A673 (cell line): ENCODE data around the gene IGFL3. TPM values are rescaled to one million over a fixed set of nuclear protein-coding genes. Genes with fewer than 3 reads are reported as not detected.
A peak's percentile ranks its signal among the peaks of the same experiment; 100 is the strongest.

Source experiments
- BruUV-seq: library from RNA; stranded (reverse); fragments of 400-500 nt; replicated peaks from 2 replicates; lab custom pipeline; 2021; lab: Mats Ljungman, UMichigan
- CTCF ChIA-PET: fragments of 300-600 bp; sonication (Branson Sonifier 250); formaldehyde crosslinking; loops from one replicate; lab custom pipeline; 2022; ENCODE audit warnings: antibody characterized with exemption; lab: Charles Lee
- POLR2A ChIA-PET: fragments of 300-600 bp; sonication (Branson Sonifier 250); formaldehyde crosslinking; loops from one replicate; lab custom pipeline; 2022; ENCODE audit warnings: antibody characterized with exemption; ENCODE audit not compliant: low non-redundant PET; lab: Charles Lee
- DNase-seq: peaks from one replicate; pipeline ENCODE4 v3.0.0-alpha.2; 2015; ENCODE audit warnings: low spot score
- H3K27ac ChIP-seq: fragments of 200-600 bp; sonication (generic); 2 replicates; pipeline ENCODE4 v1.5.1; 2016; ENCODE audit warnings: mixed run types, low read depth, mild to moderate bottlenecking, mixed read lengths, antibody characterized with exemption, low read length; ENCODE audit not compliant: poor library complexity, severe bottlenecking
- H3K27me3 ChIP-seq: fragments of 200-600 bp; sonication (generic); replicated peaks from 2 replicates; pipeline ENCODE4 v1.6.1; 2017; ENCODE audit warnings: mixed run types, low read depth, mild to moderate bottlenecking, mixed read lengths, antibody characterized with exemption, low read length; ENCODE audit not compliant: insufficient read depth, poor library complexity
- H3K36me3 ChIP-seq: fragments of 200-600 bp; sonication (generic); 2 replicates; pipeline ENCODE4 v1.6.1; 2016; ENCODE audit warnings: mixed run types, mild to moderate bottlenecking, mixed read lengths, antibody characterized with exemption, low read length; ENCODE audit not compliant: insufficient read depth, poor library complexity, severe bottlenecking
- H3K4me1 ChIP-seq: fragments of 200-600 bp; sonication (generic); 2 replicates; pipeline ENCODE4 v1.6.1; 2017; ENCODE audit warnings: mixed run types, mild to moderate bottlenecking, mixed read lengths, antibody characterized with exemption, low read length; ENCODE audit not compliant: insufficient read depth, poor library complexity, severe bottlenecking
- H3K4me3 ChIP-seq: fragments of 200-600 bp; sonication (generic); 2 replicates; pipeline ENCODE4 v1.5.1; 2016; ENCODE audit warnings: low read depth, mixed run types, mild to moderate bottlenecking, mixed read lengths, low read length; ENCODE audit not compliant: poor library complexity, severe bottlenecking
- H3K9me3 ChIP-seq: fragments of 200-600 bp; sonication (generic); 2 replicates; pipeline ENCODE4 v1.6.1; 2016; ENCODE audit warnings: mixed run types, low read depth, mild to moderate bottlenecking, mixed read lengths, antibody characterized with exemption, low read length; ENCODE audit not compliant: poor library complexity, severe bottlenecking
- EZH2 ChIP-seq: fragments of 200-600 bp; sonication (generic); IDR thresholded peaks from 2 replicates; pipeline ENCODE4 v1.6.1; 2017; ENCODE audit warnings: borderline replicate concordance, low read depth, mild to moderate bottlenecking, mixed read lengths, antibody characterized with exemption, low read length; ENCODE audit not compliant: poor library complexity, severe bottlenecking
- intact Hi-C: fragments of 100-400 bp; cut with micrococcal nuclease; formaldehyde crosslinking; loops from one replicate; pipeline ENCODE4 v1.10.0; 2022; ENCODE audit not compliant: unreplicated experiment
- total RNA-seq: library from RNA; stranded (reverse); gene quantifications from 2 replicates; pipeline ENCODE4 v1.2.3, GENCODE V29; 2021
- TF ChIP-seq, protein P1 (sequence below): fragments of 300-800, 200-600 bp; sonication (generic); conservative IDR thresholded peaks from 2 replicates; pipeline ENCODE4 v1.5.1; 2017; ENCODE audit warnings: low read depth, mild to moderate bottlenecking, antibody characterized with exemption, low read length, moderate library complexity, mixed read lengths

Gene IGFL3
- total RNA-seq, 1 experiment from 2014 or later: not detected

DNA sequence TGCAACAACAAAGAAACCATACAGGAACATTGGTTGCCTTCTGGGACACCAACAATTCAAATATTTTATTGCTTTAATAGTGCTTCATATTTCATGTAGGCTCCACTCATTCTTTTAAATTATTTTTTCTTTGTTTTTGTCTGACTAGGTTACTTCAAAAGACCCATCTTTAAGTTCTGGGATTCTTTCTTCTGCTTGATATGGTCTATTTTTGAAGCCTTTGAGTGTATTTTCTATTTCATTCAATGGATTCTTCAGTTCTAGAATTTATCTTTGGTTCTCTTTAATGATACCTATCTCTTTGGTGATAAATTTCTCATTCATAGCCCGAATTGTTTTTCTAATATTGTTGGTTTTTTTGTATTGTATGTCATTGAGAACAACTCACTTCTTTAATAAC lies 38.6 kb downstream of the IGFL3 start:
- no peak overlapping the region for H3K27ac ChIP-seq
- peaks cover 5% of the 10 kb centered on the region for H3K9me3 ChIP-seq
- H3K36me3 ChIP-seq: no peaks in the 10 kb centered on the region
- BruUV-seq: no TSS peak
- DNase-seq: no peak
- POLR2A ChIA-PET: no interaction called here
- no peak for TF ChIP-seq EZH2
- TF ChIP-seq, protein P1, sequence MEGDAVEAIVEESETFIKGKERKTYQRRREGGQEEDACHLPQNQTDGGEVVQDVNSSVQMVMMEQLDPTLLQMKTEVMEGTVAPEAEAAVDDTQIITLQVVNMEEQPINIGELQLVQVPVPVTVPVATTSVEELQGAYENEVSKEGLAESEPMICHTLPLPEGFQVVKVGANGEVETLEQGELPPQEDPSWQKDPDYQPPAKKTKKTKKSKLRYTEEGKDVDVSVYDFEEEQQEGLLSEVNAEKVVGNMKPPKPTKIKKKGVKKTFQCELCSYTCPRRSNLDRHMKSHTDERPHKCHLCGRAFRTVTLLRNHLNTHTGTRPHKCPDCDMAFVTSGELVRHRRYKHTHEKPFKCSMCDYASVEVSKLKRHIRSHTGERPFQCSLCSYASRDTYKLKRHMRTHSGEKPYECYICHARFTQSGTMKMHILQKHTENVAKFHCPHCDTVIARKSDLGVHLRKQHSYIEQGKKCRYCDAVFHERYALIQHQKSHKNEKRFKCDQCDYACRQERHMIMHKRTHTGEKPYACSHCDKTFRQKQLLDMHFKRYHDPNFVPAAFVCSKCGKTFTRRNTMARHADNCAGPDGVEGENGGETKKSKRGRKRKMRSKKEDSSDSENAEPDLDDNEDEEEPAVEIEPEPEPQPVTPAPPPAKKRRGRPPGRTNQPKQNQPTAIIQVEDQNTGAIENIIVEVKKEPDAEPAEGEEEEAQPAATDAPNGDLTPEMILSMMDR: no peak
- H3K27me3 ChIP-seq: peaks cover 4% of the 10 kb centered on the region
- CTCF ChIA-PET: no interaction called here
- H3K4me3 ChIP-seq: no peak overlapping the region
- H3K4me1 ChIP-seq: no peaks in the 10 kb centered on the region
- intact Hi-C loops: no loop called here

DNA sequence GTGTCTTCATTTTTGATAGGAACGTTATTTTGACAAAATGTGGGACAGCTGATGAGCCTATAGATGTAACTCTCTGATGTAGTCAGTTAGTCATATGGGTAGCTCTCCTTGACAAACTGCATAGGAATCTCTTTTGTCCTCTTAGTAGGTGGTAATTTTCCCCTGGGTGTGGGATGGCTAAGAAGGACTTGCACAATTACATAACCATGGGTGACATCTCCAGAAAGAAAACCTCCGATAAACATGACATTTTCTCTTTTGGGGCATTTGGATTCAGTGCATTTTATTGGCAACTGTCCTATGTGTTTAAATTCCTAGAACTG lies 41.8 kb downstream of the IGFL3 start:
- H3K4me3 ChIP-seq: no peak overlapping the region
- peaks cover 5% of the 10 kb centered on the region for H3K9me3 ChIP-seq
- no peaks in the 10 kb centered on the region for H3K36me3 ChIP-seq
- intact Hi-C loops: loop anchor here (1.0 kb wide), 1 partner anchor 107 kb away; no protein-coding TSS in a partner anchor
- TF ChIP-seq EZH2: no peak
- TF ChIP-seq, protein P1: no peak
- BruUV-seq: no TSS peak
- H3K27ac ChIP-seq: no peak overlapping the region
- ChIA-PET CTCF (interaction anchor here (1.2 to 2.0 kb wide), 3 partner anchors 106 to 198 kb away, joined by 3 to 18 read pairs (median 6); no protein-coding TSS in a partner anchor), POLR2A (no interaction called here)
- no peak for DNase-seq
- H3K27me3 ChIP-seq: no peaks in the 10 kb centered on the region
- peaks cover 14% of the 10 kb centered on the region for H3K4me1 ChIP-seq

DNA sequence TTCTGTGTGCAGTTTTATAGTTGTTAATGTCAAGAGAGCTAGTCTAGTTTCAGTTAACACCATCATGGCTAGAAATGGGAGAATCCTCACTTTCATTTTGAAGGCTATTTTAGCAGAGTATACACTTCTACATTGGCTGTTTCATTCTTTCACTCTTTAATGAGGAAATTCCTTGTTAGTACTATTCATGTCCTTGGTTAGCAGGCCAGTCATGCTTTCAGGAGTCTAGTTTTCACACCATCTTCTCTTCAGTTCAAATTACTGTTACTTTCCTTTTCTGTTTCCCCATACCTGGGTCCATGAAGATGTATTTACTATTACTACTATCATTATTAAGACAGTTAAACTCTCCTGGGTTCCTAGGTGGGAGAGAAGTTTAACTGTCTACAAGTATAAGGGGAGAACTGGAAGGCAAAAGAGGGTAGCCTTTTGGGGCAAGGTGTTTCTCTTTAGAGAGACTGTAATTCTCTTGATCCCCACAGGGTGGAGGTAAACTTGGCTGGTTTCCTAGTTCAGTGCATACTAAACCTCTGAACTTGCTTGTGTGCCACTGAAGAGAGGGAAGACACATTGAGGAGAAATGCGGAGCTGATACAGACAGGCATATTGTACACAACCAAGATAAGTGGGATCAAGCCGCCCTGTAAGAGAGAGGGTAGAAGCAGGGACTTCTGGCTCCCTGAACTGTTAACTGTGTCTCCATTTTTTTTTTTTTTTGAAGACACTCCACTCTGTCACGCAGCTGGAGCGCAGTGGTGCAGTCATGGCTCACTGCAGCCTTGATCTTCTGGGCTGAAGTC lies 42.4 kb downstream of the IGFL3 start:
- peak; percentile 70 for DNase-seq
- TF ChIP-seq EZH2: no peak
- TF ChIP-seq, protein P1: peak; percentile 70
- Histone ChIP-seq H3K36me3 (no peaks in the 10 kb centered on the region), H3K4me3 (no peak overlapping the region), H3K4me1 (peaks cover 17% of the 10 kb centered on the region), H3K9me3 (peaks cover 5% of the 10 kb centered on the region), H3K27ac (no peak overlapping the region), H3K27me3 (peaks cover 2% of the 10 kb centered on the region)
- ChIA-PET CTCF (interaction anchor here (1.2 to 2.0 kb wide), 3 partner anchors 107 to 199 kb away, joined by 3 to 18 read pairs (median 6); no protein-coding TSS in a partner anchor), POLR2A (no interaction called here)
- no TSS peak for BruUV-seq
- intact Hi-C loops: loop anchor here (1.0 kb wide), 1 partner anchor 107 kb away; no protein-coding TSS in a partner anchor
